AG08395 (cell line): ENCODE data around the gene SPAG6.
"Not testable (repeated sequence)": the region's sequence is repeated elsewhere in the genome, so short reads cannot be mapped to it uniquely, and the experiment has no call there.

ENCODE experiments used
- DNase-seq: peaks from one replicate; pipeline ENCODE4 v3.0.0; 2012; ENCODE audit warnings: mixed read lengths, low spot score

The SPAG6 gene

DNA sequence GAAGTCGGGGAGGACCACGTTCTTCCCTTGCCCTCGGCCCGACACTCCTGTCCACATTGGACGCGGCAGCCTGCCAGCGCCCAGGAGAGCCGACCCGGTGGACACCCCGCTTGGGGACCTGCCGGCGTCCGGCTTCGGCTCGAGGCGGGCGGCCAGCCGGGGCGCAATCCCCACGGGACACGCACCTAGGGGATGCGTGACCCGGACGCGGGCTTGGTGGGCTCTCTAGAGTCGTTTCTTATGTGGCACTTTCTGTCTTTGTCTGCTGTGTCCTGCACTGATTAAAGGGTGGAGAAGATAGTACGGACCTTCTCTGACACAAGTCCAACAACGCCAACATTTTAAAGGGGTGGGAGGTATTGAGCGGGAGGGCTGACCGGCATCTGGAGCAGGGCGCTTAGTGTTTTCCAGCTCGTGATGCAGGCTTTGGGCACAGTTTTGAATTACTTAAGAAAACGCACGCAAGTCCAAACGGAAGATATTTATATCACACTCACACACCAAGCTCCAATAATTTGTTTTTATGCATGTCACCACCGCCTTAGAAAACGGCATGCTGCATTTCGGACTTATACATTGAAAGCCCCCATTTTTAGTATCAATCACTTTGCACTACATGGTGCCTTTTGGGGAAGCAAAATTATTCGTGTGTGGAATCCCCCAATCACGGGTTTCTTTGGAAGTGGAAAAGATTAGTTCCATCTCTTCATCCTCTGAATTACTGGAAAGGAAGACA is 3.9 kb upstream of the SPAG6 start:
- no peak for DNase-seq

GRCh38 chr10:22341926-22342196 is 3.4 kb upstream of the SPAG6 start:
- DNase-seq: no peak

DNA sequence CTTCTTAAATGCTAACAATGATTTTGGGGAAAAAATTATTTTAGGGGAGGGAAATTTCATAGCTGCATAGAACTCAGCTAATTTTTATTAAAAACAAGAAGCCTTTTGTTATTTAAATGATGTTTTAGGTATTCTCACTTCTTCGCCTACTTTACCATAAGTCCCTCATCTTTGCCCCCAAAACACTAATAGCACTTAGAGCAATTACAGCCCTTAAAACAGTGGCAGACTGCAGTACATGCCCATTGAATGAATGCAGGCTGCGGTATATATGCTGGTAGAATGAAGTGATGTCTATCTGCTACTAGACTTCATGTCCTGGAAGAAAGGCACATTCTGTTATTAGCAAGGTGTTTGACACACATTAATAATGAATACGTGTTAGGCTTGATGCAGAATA is 2.9 kb upstream of the SPAG6 start:
- no peak for DNase-seq

DNA sequence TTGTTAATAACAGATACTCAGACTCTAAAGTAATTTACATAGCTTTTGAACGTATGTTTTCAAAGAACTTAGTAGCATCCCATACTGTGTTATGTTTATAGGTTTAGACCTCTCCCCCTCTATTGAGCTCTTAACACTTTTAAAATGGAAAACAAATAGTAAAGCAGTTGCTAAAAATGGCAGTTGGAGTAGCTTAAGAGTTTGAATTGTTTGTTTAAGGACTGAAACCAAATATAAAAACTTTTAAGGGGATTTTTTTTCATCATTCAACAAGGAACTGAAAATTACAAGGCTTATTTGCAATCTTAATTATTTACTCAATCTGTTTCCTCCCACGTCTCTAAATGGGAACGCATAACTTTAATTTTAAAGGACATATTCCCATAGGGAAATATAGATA is 1.6 kb upstream of the SPAG6 start:
- DNase-seq: no peak

DNA sequence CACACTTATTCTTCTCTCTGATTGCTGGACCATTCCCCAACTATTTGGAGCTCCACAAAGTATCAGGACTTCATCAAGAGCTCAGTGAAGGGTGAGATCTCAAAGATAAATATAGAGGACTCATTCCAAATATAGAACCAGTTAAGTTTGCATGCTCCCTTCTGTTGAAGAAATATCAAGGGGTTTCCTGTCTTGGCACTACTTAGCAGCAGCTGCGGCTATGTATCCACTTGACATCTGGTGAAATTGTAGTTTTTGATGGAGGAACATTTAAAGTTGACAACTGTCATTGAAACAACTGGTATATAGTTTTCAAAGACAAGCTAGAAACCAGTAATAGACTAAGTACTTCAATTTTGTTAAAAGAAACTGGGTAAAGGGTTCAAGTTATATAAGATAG is 1.0 kb upstream of the SPAG6 start:
- DNase-seq: no peak

- DNase-seq: no peak
These were observed 455 bp upstream of the SPAG6 start for GRCh38 chr10:22344781-22345300.

GRCh38 chr10:22346096-22346661 is 883 bp downstream of the SPAG6 start:
- no peak for DNase-seq

- no peak for DNase-seq
These were observed 4.5 kb downstream of the SPAG6 start for GRCh38 chr10:22349755-22350154.

GRCh38 chr10:22351131-22351703 is 5.9 kb downstream of the SPAG6 start:
- DNase-seq: no peak

GRCh38 chr10:22356324-22356873 is 11.1 kb downstream of the SPAG6 start:
- no peak for DNase-seq

DNA sequence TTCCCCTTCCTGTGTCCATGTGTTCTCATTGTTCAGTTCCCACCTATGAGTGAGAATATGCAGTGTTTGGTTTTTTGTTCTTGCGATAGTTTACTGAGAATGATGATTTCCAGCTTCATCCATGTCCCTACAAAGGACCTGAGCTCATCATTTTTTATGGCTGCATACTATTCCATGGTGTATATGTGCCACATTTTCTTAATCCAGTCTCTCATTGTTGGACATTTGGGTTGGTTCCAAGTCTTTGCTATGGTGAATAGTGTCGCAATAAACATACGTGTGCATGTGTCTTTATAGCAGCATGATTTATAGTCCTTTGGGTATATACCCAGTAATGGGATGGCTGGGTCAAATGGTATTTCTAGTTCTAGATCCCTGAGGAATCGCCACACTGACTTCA is 12.5 kb downstream of the SPAG6 start:
- not testable (repeated sequence) for DNase-seq

DNA sequence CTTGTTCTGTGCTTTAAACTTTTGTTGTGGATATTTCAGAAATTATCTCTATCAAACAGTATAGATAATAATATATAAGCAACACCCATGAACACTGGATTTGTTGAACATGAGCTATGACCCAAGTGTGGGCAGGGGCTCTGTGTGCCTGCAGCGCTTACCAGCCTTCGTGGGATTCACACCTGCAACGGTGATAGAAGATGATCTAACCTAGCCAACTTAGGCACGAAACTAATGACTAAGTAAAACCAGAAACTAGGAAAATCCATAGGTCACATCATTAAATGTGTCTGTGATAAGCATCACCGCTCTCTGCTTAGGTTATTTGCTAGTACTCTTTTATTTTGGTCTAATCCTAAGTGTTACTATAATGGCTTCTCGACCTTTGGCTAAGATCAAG is 18.0 kb downstream of the SPAG6 start:
- DNase-seq: no peak

DNA sequence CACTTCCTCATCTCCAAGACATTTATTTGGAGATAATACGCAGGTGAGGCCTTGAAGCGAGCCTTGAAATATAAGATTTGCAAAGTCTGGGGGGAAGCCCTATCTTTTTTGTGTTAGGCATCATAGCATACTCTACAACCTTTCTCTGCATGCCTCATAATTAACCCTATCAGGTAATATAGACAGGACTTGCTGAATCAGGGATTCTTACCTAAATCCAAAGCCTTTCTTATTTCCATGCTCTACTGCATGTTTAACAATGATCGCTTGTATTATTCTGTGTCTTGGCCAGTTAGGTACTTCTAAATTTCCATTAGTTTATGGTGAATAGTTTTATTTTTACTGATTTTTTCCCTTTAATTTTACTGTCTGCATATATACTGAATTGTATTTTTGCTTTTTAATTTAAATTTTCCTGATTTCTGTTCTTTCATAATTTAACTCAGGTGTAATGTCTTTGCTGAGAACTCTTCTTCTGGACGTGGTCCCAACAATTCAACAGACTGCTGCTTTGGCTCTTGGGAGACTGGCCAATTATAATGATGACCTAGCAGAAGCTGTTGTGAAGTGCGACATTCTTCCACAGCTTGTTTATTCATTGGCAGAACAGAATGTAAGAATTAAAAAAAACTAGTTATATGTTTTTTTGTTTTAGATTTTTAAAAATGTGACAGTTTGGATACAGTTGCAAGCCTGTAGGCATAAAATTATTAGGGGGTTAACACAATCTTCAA is 19.3 kb downstream of the SPAG6 start:
- no peak for DNase-seq

GRCh38 chr10:22365233-22365632 is 19.9 kb downstream of the SPAG6 start:
- no peak for DNase-seq

GRCh38 chr10:22365644-22366434 is 20.5 kb downstream of the SPAG6 start:
- DNase-seq: no peak

- DNase-seq: no peak
These were observed 21.1 kb downstream of the SPAG6 start for GRCh38 chr10:22366435-22366703.

DNA sequence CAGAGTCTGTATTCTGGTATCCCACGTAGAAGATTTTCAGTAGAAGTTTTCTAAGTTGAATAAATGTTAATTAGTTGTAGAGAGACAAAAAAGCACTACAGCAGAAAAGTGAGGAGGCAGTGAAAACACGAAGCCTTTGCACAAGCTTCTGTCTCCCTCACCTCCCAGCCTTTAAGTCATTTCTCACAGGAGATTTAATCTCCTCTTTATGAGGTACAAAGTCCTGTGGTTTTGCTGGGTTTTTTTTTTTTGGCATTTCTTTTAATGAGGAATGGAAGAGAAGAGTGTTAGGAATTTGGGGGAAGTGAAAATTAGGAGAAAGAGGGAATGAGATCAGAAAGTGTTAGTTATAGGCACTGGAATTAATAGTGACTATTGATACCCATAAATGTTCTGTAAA is 21.5 kb downstream of the SPAG6 start:
- no peak for DNase-seq

DNA sequence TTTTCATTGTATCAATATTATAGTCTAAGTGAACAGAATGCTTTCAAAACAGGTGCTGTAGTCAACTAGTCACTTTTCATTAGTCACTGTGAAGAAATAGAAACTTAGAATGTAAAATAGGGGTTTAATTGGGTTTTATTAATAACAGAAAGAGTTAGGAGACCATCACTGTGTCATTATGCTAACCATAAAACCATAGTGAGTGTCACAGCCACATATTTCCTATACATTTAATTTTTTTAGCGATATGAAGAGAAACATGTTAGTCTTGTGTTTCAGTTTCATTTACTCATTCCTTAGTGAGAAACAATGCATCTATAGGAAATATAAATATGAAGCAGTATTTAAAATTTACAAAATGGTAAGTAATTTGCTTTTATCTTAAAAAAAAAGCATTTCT is 22.2 kb downstream of the SPAG6 start:
- DNase-seq: no peak

DNA sequence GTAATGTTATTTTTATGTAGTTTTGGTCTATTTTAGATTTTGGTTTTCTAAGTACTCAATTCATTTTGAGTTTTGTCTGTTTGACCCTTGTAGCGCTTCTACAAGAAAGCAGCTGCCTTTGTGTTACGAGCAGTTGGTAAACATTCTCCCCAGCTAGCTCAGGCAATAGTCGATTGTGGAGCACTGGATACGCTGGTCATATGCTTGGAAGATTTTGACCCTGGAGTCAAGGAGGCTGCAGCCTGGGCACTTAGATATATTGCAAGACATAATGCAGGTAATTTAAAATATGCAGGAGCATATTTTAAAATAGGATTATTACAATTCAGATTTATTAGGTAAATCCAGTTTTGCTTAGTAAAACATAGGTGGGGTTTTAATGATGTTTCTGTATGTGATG is 23.1 kb downstream of the SPAG6 start:
- DNase-seq: no peak

DNA sequence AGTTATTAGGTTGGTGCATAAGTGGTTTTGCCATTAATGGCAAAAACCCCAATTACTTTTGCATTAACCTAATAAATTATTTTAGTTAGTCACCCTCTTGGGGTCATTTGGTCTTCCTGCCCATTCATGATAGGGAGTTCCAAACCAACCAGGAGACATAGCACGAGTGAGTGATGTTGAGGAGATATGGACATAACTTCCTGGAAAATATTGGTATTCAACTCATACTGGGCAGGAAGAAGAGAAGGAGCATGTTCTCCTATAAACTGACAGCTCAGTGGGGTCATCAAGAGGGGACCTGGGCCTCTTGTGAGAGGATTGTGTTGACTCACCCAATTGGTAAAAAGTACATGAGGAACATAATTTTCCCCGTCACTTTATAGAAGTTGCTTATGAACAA is 23.7 kb downstream of the SPAG6 start:
- DNase-seq: no peak

DNA sequence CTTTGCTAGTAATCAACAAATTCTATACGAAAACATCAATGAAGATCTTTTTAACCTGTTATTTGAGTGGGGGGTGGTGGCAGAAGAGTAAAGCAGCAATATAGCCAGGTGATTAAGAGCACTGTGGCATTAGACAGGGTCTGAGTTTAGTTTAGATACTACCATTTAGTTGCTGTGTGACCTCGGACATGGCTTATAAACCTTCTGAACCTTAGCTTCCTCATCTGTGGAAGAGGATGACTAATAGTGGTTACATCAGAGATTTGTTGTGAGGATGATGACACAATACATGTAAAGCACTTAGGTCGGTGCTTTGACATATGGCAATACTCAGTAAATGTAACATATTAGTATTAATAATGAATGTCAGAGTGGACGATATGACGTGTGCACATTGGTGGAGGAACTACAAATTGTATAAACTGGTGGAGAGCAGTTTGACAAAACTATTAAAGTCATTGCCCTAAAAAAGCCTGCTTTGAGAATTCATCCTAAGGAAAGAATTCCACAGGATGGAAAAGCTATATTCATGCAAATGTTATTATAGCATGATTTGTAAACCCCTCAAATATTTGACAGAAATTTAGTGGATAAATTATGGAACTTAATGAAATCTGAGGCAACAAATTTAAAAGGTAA is 24.3 kb downstream of the SPAG6 start:
- DNase-seq: no peak

DNA sequence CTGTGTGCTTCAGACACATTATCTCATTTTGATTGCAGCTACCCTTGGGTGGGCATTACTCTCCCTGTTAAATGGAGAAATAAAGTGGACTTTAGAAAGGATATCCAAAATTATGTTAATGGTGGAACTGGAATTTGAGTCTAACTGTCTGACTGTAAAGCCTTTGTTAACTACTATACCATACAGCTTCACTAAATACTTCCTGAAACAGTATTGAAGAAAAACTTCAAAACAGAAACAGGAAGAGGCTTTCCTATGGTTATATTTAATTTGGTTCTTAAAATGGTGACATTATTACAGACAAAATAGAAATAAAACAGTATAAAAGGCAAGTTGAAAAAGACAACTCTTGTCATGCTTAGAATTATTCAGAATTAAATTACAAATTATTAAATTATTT is 25.0 kb downstream of the SPAG6 start:
- DNase-seq: no peak
